ENCODE results near the gene CNIH2. TPM values are rescaled to one million over a fixed set of nuclear protein-coding genes. Genes with fewer than 3 reads are reported as not detected.

The CNIH2 gene
- total RNA-seq, 1 donor from 2014 or later: 5.0 TPM

DNA sequence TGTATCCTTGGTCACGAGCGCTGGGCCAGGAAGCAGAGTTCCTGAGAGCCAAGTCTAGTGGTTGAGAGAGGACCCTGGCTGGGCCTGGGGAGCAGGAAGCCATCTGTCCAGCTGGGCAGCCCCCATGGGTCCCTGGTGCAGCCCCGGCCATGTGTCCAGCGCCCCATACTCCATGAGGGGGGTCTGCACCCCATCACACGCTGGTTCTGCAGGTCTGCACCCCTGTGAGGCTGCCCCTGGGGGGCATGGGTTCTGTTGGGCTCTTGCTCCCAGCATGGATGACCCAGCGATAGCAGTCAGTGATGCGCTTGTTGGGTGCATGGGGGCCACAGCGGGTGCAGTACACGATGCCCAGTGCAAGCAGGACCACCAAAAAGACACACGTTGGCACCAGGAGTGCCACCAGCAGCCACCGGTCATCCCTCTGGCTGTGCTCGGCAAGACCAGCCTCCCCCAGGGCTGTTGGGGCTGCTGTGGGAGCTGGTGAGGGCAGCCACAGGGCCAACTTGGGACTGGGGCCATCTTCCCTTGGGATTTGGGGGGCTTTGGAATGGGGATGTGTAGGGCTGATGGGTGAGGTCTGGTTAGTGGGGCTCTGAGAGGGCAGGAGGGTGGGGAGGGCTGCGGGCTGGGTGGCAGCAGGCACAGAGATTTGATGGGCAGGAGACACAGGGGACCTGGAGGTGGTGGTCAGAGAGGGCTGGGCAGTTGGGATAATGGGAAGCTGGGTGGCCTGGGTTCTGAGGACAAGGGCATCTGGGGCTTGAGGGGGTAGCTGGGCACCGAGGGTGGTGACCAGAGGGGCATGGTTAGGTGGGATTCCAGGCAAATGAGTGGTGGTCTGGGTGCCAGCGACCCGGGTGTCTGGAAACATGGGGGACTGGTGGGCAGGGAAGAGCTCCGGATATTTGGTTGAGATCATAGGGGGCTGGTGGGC, 36.9 kb downstream of the CNIH2 start:
- DNase-seq (ENCODE audit: extremely low spot score, unreplicated experiment): no peak
- H3K27me3 Mint-ChIP-seq (ENCODE audit: unreplicated experiment): no peaks in the 10 kb centered on the region
- no peaks in the 10 kb centered on the region for H3K36me3 Mint-ChIP-seq (ENCODE audit: unreplicated experiment)
- H3K27ac Mint-ChIP-seq (ENCODE audit: unreplicated experiment): peak overlapping the region; percentile 98
- TF ChIP-seq, protein P1, sequence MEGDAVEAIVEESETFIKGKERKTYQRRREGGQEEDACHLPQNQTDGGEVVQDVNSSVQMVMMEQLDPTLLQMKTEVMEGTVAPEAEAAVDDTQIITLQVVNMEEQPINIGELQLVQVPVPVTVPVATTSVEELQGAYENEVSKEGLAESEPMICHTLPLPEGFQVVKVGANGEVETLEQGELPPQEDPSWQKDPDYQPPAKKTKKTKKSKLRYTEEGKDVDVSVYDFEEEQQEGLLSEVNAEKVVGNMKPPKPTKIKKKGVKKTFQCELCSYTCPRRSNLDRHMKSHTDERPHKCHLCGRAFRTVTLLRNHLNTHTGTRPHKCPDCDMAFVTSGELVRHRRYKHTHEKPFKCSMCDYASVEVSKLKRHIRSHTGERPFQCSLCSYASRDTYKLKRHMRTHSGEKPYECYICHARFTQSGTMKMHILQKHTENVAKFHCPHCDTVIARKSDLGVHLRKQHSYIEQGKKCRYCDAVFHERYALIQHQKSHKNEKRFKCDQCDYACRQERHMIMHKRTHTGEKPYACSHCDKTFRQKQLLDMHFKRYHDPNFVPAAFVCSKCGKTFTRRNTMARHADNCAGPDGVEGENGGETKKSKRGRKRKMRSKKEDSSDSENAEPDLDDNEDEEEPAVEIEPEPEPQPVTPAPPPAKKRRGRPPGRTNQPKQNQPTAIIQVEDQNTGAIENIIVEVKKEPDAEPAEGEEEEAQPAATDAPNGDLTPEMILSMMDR (IDR thresholded peaks at IDR 0.05): no peak
- H3K4me1 Mint-ChIP-seq (ENCODE audit: unreplicated experiment): peaks cover 55% of the 10 kb centered on the region
- H3K9me3 Mint-ChIP-seq (ENCODE audit: unreplicated experiment): no peaks in the 10 kb centered on the region
- peak overlapping the region; percentile 51 for H3K4me3 Mint-ChIP-seq (ENCODE audit: unreplicated experiment)

DNA sequence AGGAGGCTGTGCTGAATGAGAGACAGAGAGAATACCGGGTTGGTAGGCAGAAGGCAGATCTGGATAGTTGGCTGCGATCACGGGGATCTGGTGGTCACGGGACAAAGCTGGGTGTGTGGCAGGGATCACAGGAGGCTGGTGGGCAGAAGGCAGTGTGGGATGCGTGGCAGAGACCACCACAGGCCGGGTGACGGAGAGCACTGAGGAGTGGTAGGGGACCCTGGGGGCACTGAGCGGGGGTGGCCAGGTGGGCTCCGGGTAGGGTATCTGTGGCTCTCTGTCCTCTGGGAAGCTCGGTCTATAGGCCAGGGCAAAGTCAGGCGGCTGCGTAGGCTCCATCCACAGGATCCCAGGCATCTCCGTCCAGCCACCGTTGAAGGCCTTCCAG, 37.5 kb downstream of the CNIH2 start:
- TF ChIP-seq, protein P1 (IDR thresholded peaks at IDR 0.05): no peak
- H3K4me1 Mint-ChIP-seq (ENCODE audit: unreplicated experiment): peaks cover 55% of the 10 kb centered on the region
- H3K27me3 Mint-ChIP-seq (ENCODE audit: unreplicated experiment): no peaks in the 10 kb centered on the region
- peak overlapping the region; percentile 55 for H3K4me3 Mint-ChIP-seq (ENCODE audit: unreplicated experiment)
- peak overlapping the region; percentile 98 for H3K27ac Mint-ChIP-seq (ENCODE audit: unreplicated experiment)
- no peak for DNase-seq (ENCODE audit: extremely low spot score, unreplicated experiment)
- H3K36me3 Mint-ChIP-seq (ENCODE audit: unreplicated experiment): no peaks in the 10 kb centered on the region
- H3K9me3 Mint-ChIP-seq (ENCODE audit: unreplicated experiment): no peaks in the 10 kb centered on the region

DNA sequence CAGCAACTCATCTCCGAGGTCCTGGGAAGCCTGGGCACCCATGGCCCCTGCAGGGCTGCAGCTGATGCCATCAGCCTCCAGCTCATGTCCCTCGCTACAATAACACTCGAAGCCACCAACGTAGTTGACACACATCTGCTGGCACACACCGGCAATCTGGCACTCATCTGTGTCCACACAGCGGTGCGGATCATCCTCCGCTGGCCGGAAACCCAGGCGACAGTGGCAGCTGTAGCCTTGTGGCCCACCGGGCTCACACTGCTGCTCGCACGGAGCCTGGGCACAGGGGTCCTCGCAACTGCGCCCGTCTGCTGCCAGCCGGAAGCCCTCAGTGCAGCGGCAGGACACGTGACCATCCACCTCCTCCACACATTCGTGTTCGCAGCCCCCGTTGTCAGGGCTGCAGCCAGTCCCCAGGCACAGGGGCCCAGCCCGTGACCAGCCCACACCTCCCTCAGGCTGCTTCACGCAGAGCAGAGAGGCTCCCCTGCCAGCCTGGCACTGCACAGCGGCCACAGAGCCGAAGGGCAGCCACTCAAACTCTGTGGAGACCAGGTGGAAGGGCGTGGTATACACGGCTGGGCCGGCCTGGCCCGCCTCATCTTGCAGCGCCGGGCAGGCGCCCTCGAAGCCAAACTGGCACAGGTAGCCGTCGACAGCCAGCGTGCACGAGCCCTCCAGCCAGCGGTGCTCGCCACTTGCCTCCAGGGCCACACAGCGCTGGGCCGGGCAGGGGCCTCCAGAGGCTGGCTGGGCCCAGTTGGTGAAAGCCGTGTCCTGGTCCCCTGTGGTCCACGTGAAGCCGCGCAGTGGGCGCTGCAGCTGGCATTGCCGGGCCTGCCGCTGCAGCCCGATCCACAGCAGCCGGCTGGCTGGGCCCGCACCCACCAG, 38.2 kb downstream of the CNIH2 start:
- Mint-ChIP-seq H3K36me3 (ENCODE audit: unreplicated experiment) (no peaks in the 10 kb centered on the region), H3K9me3 (ENCODE audit: unreplicated experiment) (no peaks in the 10 kb centered on the region), H3K27ac (ENCODE audit: unreplicated experiment) (peak overlapping the region; percentile 98), H3K4me3 (ENCODE audit: unreplicated experiment) (peak overlapping the region; percentile 55), H3K27me3 (ENCODE audit: unreplicated experiment) (no peaks in the 10 kb centered on the region), H3K4me1 (ENCODE audit: unreplicated experiment) (peaks cover 55% of the 10 kb centered on the region)
- TF ChIP-seq, protein P1 (IDR thresholded peaks at IDR 0.05): no peak
- DNase-seq (ENCODE audit: extremely low spot score, unreplicated experiment): no peak

DNA sequence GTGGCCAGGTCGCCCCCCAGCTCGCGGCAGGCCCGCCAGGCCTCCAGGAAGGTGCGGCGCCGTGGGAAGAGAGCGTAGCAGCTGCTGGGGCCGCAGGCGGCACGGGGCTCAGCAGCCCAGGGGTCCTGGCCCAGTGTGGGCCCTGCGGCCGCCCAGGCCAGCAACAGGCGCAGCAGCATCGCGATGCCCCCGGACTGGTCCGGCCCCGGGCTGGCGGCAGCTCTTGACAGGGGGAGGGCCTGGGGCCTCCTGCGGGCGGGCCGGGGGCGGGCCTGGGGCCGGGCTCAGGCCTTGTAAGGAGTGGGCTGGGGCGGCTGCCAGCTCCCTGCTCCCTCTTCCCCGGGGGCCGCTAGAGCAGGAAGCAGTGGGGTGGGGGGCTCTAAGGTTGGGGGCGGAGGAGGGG, 38.9 kb downstream of the CNIH2 start, which contains the start of gene CD248:
CD248 (minus strand) TSS at position 196 of the 403 bp plus-strand sequence; CDS start at position 179, 17 bp downstream.
- peak within 1 kb of the TSS; percentile 57 for H3K4me3 Mint-ChIP-seq (ENCODE audit: unreplicated experiment)
- no peaks in the 10 kb centered on the region for H3K9me3 Mint-ChIP-seq (ENCODE audit: unreplicated experiment)
- DNase-seq (ENCODE audit: extremely low spot score, unreplicated experiment): no peak
- H3K27me3 Mint-ChIP-seq (ENCODE audit: unreplicated experiment): no peaks in the 10 kb centered on the region
- peak within 1 kb of the TSS; percentile 98 for H3K27ac Mint-ChIP-seq (ENCODE audit: unreplicated experiment)
- no peaks in the 10 kb centered on the region for H3K36me3 Mint-ChIP-seq (ENCODE audit: unreplicated experiment)
- TF ChIP-seq, protein P1 (IDR thresholded peaks at IDR 0.05): no peak
- peaks cover 56% of the 10 kb centered on the region for H3K4me1 Mint-ChIP-seq (ENCODE audit: unreplicated experiment)
